Measurements from ENCODE around the gene TWIST2. TPM values are rescaled to one million over a fixed set of nuclear protein-coding genes. Genes with fewer than 3 reads are reported as not detected.

TWIST2 gene
- total RNA-seq, 1 experiment from 2014 or later: not detected

DNA sequence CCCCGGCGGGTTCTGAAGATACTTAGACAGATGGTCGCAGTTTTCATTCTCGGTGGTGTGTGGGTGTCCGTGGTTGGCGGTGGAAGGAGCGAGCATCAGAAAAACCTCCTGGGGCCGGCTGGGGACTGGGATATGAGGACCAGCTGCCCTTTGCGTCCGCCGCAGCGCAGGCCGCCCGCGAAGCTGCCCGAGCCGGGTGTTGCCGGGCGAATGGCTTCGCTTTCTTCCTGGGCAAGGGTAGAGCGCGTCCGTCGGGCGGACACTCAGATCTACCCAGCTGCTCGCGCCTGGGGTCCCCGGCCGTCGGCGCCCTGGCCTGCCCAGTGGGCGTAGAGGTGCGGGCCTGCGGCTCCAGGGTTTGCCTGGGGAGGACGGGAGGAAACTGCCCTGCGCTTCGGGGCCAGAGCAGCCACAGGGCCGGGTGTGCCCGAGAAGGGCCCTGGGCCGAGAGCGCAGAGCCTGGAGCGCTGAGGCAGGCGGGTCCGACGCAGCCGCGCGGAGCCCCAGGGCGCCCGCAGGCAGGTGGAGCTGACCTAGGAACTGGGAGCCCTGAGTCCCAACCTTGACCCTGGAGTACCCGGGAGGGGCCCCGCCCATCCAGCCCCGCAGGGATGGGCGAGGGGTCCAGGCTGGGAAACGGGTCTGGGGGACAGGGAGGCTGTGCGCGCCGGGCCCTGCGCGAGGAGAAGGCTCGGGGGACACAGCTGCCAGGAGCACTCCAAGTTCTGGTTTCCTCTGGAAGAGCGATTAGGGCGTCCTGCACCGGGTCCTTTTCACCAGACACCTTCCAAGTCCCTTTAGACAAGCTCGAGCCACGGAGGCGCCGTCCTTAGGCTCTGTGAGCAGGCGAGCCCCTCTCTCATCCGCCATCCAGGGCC, 1.3 kb downstream of the TWIST2 start:
- POLR2A ChIA-PET (ENCODE audit: low non-redundant PET): no interaction called here

DNA sequence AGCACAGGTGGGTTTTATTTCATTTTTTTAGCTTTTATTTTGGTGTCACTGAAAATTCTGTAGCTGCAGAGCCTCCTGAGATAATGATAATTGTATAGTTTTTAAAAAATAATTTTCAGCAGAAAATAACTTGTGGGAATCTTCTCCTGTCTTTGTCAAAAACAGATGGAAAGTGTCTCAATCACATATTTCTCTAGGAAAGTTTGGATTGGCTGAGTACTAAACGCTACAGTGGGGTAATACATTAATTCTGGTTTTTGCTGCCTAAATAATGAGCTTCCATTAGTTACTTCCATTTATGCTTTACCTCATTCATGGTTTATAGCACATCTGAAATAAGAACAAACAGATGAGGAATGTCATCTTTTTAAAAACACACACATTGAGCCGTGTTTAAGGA, 2.2 kb downstream of the TWIST2 start:
- intact Hi-C loops (cut with micrococcal nuclease; ENCODE audit: unreplicated experiment): no loop called here
- H3K27ac ChIP-seq (ENCODE audit: low read depth, low read length, poor library complexity, severe bottlenecking): no peak overlapping the region
- no peak overlapping the region for H3K4me3 ChIP-seq (ENCODE audit: low read depth, low read length, poor library complexity, severe bottlenecking)
- no TSS peak for BruUV-seq (replicated peaks)
- H3K36me3 ChIP-seq (ENCODE audit: insufficient read depth, low read length, poor library complexity, severe bottlenecking): no peaks in the 10 kb centered on the region
- H3K4me1 ChIP-seq (ENCODE audit: insufficient read depth, low read length, poor library complexity, severe bottlenecking): no peaks in the 10 kb centered on the region
- H3K9me3 ChIP-seq (ENCODE audit: low read depth, low read length, poor library complexity, severe bottlenecking): no peaks in the 10 kb centered on the region
- no peak for DNase-seq (ENCODE audit: low spot score)
- peaks cover 99% of the 10 kb centered on the region for H3K27me3 ChIP-seq (replicated peaks; ENCODE audit: insufficient read depth, low read depth, low read length, poor library complexity)
- POLR2A ChIA-PET (ENCODE audit: low non-redundant PET): no interaction called here
- TF ChIP-seq, protein P1, sequence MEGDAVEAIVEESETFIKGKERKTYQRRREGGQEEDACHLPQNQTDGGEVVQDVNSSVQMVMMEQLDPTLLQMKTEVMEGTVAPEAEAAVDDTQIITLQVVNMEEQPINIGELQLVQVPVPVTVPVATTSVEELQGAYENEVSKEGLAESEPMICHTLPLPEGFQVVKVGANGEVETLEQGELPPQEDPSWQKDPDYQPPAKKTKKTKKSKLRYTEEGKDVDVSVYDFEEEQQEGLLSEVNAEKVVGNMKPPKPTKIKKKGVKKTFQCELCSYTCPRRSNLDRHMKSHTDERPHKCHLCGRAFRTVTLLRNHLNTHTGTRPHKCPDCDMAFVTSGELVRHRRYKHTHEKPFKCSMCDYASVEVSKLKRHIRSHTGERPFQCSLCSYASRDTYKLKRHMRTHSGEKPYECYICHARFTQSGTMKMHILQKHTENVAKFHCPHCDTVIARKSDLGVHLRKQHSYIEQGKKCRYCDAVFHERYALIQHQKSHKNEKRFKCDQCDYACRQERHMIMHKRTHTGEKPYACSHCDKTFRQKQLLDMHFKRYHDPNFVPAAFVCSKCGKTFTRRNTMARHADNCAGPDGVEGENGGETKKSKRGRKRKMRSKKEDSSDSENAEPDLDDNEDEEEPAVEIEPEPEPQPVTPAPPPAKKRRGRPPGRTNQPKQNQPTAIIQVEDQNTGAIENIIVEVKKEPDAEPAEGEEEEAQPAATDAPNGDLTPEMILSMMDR (conservative IDR thresholded peaks at IDR 0.05; ENCODE audit: low read depth, low read length): no peak
- no peak for TF ChIP-seq EZH2 (IDR thresholded peaks at IDR 0.05; ENCODE audit: borderline replicate concordance, low read depth, low read length, poor library complexity, severe bottlenecking)
- CTCF ChIA-PET: no interaction called here

More for the DNA sequence above, 1.3 kb downstream of the TWIST2 start:
- H3K36me3 ChIP-seq (ENCODE audit: insufficient read depth, low read length, poor library complexity, severe bottlenecking): no peaks in the 10 kb centered on the region
- H3K27me3 ChIP-seq (replicated peaks; ENCODE audit: insufficient read depth, low read depth, low read length, poor library complexity): peaks cover 99% of the 10 kb centered on the region
- H3K4me1 ChIP-seq (ENCODE audit: insufficient read depth, low read length, poor library complexity, severe bottlenecking): no peaks in the 10 kb centered on the region
- intact Hi-C loops (cut with micrococcal nuclease; ENCODE audit: unreplicated experiment): no loop called here
- no peaks in the 10 kb centered on the region for H3K9me3 ChIP-seq (ENCODE audit: low read depth, low read length, poor library complexity, severe bottlenecking)
- no TSS peak for BruUV-seq (replicated peaks)
- DNase-seq (ENCODE audit: low spot score): no peak
- CTCF ChIA-PET: no interaction called here
- no peak overlapping the region for H3K27ac ChIP-seq (ENCODE audit: low read depth, low read length, poor library complexity, severe bottlenecking)
- no peak overlapping the region for H3K4me3 ChIP-seq (ENCODE audit: low read depth, low read length, poor library complexity, severe bottlenecking)
- TF ChIP-seq, protein P1 (conservative IDR thresholded peaks at IDR 0.05; ENCODE audit: low read depth, low read length): no peak
- no peak for TF ChIP-seq EZH2 (IDR thresholded peaks at IDR 0.05; ENCODE audit: borderline replicate concordance, low read depth, low read length, poor library complexity, severe bottlenecking)

DNA sequence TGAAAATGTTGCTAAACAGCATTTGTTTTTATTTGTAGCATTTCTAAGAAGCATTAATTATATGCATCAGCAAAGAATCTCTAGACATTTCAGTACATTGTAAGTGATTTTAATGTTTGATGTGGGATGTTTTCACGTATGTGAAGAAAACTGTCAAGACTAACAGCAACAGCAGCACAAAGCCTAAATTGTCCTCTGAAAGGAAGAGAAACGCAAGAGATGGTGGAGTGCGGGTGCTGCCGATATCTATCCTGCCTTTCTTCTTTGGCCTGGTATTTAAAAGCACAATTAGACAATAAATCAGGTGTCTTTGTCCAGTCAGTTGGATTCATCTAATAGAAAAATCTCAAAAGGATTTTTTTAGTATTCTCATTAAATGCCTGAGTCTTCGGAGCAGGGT, 3.1 kb downstream of the TWIST2 start:
- H3K4me3 ChIP-seq (ENCODE audit: low read depth, low read length, poor library complexity, severe bottlenecking): no peak overlapping the region
- CTCF ChIA-PET: no interaction called here
- POLR2A ChIA-PET (ENCODE audit: low non-redundant PET): no interaction called here
- no TSS peak for BruUV-seq (replicated peaks)
- no peak overlapping the region for H3K27ac ChIP-seq (ENCODE audit: low read depth, low read length, poor library complexity, severe bottlenecking)
- H3K27me3 ChIP-seq (replicated peaks; ENCODE audit: insufficient read depth, low read depth, low read length, poor library complexity): peaks cover 98% of the 10 kb centered on the region
- H3K4me1 ChIP-seq (ENCODE audit: insufficient read depth, low read length, poor library complexity, severe bottlenecking): no peaks in the 10 kb centered on the region
- TF ChIP-seq, protein P1 (conservative IDR thresholded peaks at IDR 0.05; ENCODE audit: low read depth, low read length): no peak
- no peak for TF ChIP-seq EZH2 (IDR thresholded peaks at IDR 0.05; ENCODE audit: borderline replicate concordance, low read depth, low read length, poor library complexity, severe bottlenecking)
- no peaks in the 10 kb centered on the region for H3K9me3 ChIP-seq (ENCODE audit: low read depth, low read length, poor library complexity, severe bottlenecking)
- no peaks in the 10 kb centered on the region for H3K36me3 ChIP-seq (ENCODE audit: insufficient read depth, low read length, poor library complexity, severe bottlenecking)
- DNase-seq (ENCODE audit: low spot score): no peak
- intact Hi-C loops (cut with micrococcal nuclease; ENCODE audit: unreplicated experiment): no loop called here
